SK-N-SH treated with all-trans-retinoic acid at 6 μM for 48 hours (cell line): ENCODE results near the gene C2CD5.

ENCODE experiments used
- CREB5 ChIP-seq: fragments of 250-450 bp; sonication (Bioruptor Pico); IDR thresholded peaks from 2 replicates; pipeline ENCODE4 v1.5.1; 2020; ENCODE audit warnings: low read depth, mild to moderate bottlenecking, moderate library complexity
- ESRRG ChIP-seq: fragments of 250-450 bp; sonication (Bioruptor Pico); IDR thresholded peaks from 2 replicates; pipeline ENCODE4 v1.6.1; 2021; ENCODE audit warnings: mild to moderate bottlenecking
- ISL1 ChIP-seq: fragments of 250-450 bp; sonication (Bioruptor Pico); IDR thresholded peaks from 2 replicates; pipeline ENCODE4 v2.1.2; 2022; ENCODE audit warnings: mild to moderate bottlenecking, moderate library complexity
- POU6F1 ChIP-seq: fragments of 250-450 bp; sonication (Bioruptor Pico); IDR thresholded peaks from 2 replicates; pipeline ENCODE4 v1.8.0; 2021; ENCODE audit warnings: low read depth, mild to moderate bottlenecking, moderate library complexity, borderline replicate concordance
- RARB ChIP-seq: fragments of 250-450 bp; sonication (Bioruptor Pico); IDR thresholded peaks from 2 replicates; pipeline ENCODE4 v1.8.0; 2021; ENCODE audit warnings: mild to moderate bottlenecking, moderate library complexity
- ZNF70 ChIP-seq: fragments of 450-650 bp; formaldehyde crosslinking; IDR thresholded peaks from 2 replicates; pipeline ENCODE4 v1.5.0; 2020; ENCODE audit warnings: mild to moderate bottlenecking, moderate library complexity

GRCh38 chr12:22576473-22576872 lies 32.1 kb upstream of the C2CD5 start:
- no peak for TF ChIP-seq POU6F1 (CRISPR knock-in tag)
- no peak for TF ChIP-seq ISL1 (CRISPR knock-in tag)
- no peak for TF ChIP-seq ZNF70
- no peak for TF ChIP-seq RARB (CRISPR knock-in tag)
- no peak for TF ChIP-seq CREB5
- TF ChIP-seq ESRRG (CRISPR knock-in tag), result no peak
